NCI-H146 treated with DMSO at 0.1 percent for 48 hours (cell line): Measurements from ENCODE around the gene PPIA.
"Not testable (repeated sequence)": the region's sequence is repeated elsewhere in the genome, so short reads cannot be mapped to it uniquely, and the experiment has no call there.

Experiments
- DNase-seq: peaks from one replicate; lab custom pipeline; 2025; ENCODE audit not compliant: unreplicated experiment; lab: John Stamatoyannopoulos, UW

Gene PPIA

GRCh38 chr7:44762726-44763522 is 33.6 kb upstream of the PPIA start:
- no peak for DNase-seq

- DNase-seq, result no peak
Measured at GRCh38 chr7:44764081-44764480, 32.4 kb upstream of the PPIA start.

GRCh38 chr7:44764665-44765578 is 31.6 kb upstream of the PPIA start:
- no peak for DNase-seq

GRCh38 chr7:44765579-44766415 is 30.7 kb upstream of the PPIA start:
- DNase-seq, result no peak

GRCh38 chr7:44766416-44766801 is 30.1 kb upstream of the PPIA start:
- no peak for DNase-seq

GRCh38 chr7:44767134-44767911 is 29.2 kb upstream of the PPIA start:
- no peak for DNase-seq

- DNase-seq, result no peak
Measured at GRCh38 chr7:44767912-44768627, 28.4 kb upstream of the PPIA start.

GRCh38 chr7:44768628-44769371 is 27.7 kb upstream of the PPIA start:
- DNase-seq, result no peak

- DNase-seq, result no peak
Measured at GRCh38 chr7:44769376-44769775, 27.1 kb upstream of the PPIA start.

GRCh38 chr7:44769776-44770294 is 26.6 kb upstream of the PPIA start:
- no peak for DNase-seq

- DNase-seq, result no peak
Measured at GRCh38 chr7:44771358-44771757, 25.1 kb upstream of the PPIA start.

- DNase-seq, result no peak
Measured at GRCh38 chr7:44772440-44772839, 24.0 kb upstream of the PPIA start.

GRCh38 chr7:44772867-44773266 is 23.6 kb upstream of the PPIA start:
- DNase-seq, result no peak

GRCh38 chr7:44774486-44774885 is 22.0 kb upstream of the PPIA start:
- DNase-seq, result not testable (repeated sequence)

- DNase-seq, result no peak
Measured at GRCh38 chr7:44775383-44776107, 20.9 kb upstream of the PPIA start.

- DNase-seq, result no peak
Measured at GRCh38 chr7:44776211-44776610, 20.3 kb upstream of the PPIA start.

- DNase-seq, result no peak
Measured at GRCh38 chr7:44782460-44782859, 14.0 kb upstream of the PPIA start.

GRCh38 chr7:44783407-44783806 is 13.1 kb upstream of the PPIA start:
- no peak for DNase-seq
